Left cardiac atrium (tissue), 4 donors: ENCODE measurements around the gene SH3RF1. TPM values are rescaled to one million over a fixed set of nuclear protein-coding genes. Genes with fewer than 3 reads are reported as not detected.

Experiments used
- ATAC-seq, 2 donors: fragments of 200-7000 bp; cut with Tn5 transposase; one replicate each; pipeline ENCODE4 v1.9.1; 2020; ENCODE audit warnings: mild to moderate bottlenecking in 2 of 2, moderate library complexity in 2 of 2
- DNase-seq: peaks from one replicate; pipeline ENCODE4 v3.0.0-alpha.2; 2020
- intact Hi-C, 2 donors: fragments of 100-400 bp; cut with DNase I; formaldehyde crosslinking; loops; one replicate each; pipeline versions ENCODE4 v1.14.1 to v1.15.1; 2022 to 2023
- total RNA-seq, 2 donors: library from RNA; stranded (reverse); fragmentation: NEBNext Ultra II Directional; extraction: Animal tissue kit (Norgen Biotek cat#: 25700); gene quantifications; one replicate each; pipeline ENCODE4 v1.2.1, GENCODE V29; 2021
- donor health status: DM: no; HTN: yes; CAD: no.
- donor health status: DM: no; HTN: yes; CAD: no; lungs with severe emphysema.
- donor health status: DM: yes; HTN: yes; CAD: no.
- donor health status: Dilated cardiomyopathy.

The SH3RF1 gene
- total RNA-seq, 2 donors from 2014 or later, result 8.7 to 12.8 TPM

DNA sequence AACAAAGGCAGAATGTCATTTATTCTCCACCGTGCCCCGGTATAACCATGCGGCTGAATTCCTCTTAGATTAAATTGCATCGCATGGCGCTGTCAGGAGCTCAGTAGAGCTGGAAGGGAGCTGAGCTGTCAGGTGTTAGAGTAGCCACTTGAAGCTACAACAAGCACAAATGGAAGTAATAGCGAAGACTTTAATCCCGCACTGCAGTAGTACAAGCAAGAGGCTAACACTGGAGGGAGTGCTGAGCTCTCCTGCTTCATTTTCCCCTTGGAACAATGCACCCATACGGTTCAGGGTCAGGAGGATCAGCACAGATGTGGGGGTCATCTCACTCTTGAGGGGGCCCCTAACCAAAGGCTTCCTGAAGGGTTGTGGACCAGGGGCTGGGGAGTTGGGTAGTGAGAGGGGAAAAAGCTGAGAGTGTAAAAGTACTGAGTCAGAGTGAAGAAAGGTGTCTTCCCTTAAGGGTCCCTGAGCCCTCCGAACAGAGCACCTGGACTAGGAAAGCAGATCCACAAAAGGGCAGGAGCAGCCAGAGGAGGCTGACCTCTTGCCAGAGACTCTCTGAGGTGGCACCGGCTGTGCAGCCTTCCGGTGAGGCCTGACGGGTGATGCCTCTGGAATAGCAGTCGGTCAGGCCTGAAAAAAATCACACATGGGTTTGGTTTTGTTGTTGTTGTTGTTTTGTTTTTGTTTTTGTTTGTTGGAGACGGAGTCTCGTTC lies 224.7 kb downstream of the SH3RF1 start:
- intact Hi-C loops, result no loop called here
- peak in 1 of 2 donors; percentile 26 for ATAC-seq
- DNase-seq, result no peak

DNA sequence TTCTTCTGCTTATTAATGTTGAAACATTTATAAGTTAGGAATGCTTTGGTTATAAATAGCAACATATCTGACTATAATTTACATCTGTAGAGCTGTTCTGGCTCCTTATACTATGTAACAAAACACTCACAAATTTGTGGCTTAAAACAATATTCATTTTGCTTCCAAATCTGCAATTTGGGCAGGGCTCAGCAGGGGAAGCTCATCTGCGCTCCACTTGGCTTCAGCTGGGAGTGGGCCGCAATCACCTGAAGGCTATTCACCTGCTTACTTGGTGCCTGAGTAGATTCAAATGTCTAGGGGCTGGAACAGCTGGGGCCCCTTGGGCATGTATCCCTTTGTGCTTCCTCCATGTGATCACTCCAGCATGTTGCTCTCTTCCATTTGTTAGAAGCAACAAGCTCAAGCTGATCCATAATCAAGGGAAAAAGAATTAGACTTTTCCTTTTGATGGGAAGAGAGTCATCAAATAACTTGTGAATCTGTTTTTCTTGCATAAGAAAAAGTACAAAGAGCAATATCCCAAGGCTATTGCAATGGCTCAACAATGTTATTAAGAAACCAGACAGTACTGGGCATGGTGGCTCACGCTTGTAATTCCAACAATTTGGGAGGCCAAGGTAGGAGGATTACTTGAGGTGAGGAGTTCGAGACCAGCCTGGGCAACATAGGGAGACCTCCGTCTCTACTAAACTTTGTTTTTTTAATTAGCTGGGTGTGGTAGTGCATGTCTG lies 225.9 kb downstream of the SH3RF1 start:
- DNase-seq, result no peak
- no peak for ATAC-seq
- intact Hi-C loops, result no loop called here
